ENCODE results near the gene SPINDOC. TPM values are rescaled to one million over a fixed set of nuclear protein-coding genes. Genes with fewer than 3 reads are reported as not detected.

Gene SPINDOC
- total RNA-seq, 1 donor from 2014 or later, result 20.8 TPM

DNA sequence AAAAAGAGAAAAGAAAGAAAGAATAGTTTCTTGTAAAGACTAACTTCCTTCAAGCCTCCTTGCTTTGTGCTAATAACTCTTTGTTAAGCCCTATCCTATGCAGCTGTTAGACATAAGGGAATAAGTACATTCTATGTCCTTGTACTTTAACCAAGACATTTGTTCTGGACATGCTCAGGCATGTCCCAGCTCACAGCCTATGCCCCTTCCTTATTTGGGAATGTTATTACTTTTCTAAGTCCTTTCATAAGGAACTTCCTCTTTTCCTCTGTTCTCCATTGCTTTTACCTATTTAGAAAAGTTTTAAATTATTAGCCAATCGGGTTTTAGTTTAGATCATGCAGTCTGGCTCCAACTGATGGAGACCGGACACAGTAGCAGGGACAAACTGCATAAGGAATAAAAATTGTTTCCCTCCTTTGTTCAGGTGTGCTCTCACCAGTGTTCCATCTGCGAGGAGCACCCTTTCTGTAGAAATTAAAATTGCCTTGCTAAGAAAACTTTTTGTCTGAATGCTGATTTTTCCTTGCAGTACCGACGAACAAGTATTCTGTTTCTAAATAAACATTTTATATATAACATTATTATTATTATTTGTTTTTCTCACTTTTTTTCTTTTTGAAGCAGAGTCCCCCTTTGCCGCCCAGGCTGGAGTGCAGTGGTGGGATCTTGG, 21.6 kb upstream of the SPINDOC start:
- CTCF ChIA-PET, result no interaction called here
- no peak for ATAC-seq (ENCODE audit: low read depth)
- H3K4me1 Mint-ChIP-seq, result peaks cover 2% of the 10 kb centered on the region
- no peak for DNase-seq
- H3K36me3 Mint-ChIP-seq (ENCODE audit: low read depth), result no peaks in the 10 kb centered on the region
- H3K9me3 Mint-ChIP-seq, result peaks cover 8% of the 10 kb centered on the region
- no peak overlapping the region for H3K27ac Mint-ChIP-seq
- H3K27me3 Mint-ChIP-seq, result peaks cover 4% of the 10 kb centered on the region
- no peak overlapping the region for H3K4me3 Mint-ChIP-seq
- intact Hi-C loops (cut with micrococcal nuclease), result no loop called here
- POLR2A ChIA-PET, result no interaction called here
- TF ChIP-seq, protein P1, sequence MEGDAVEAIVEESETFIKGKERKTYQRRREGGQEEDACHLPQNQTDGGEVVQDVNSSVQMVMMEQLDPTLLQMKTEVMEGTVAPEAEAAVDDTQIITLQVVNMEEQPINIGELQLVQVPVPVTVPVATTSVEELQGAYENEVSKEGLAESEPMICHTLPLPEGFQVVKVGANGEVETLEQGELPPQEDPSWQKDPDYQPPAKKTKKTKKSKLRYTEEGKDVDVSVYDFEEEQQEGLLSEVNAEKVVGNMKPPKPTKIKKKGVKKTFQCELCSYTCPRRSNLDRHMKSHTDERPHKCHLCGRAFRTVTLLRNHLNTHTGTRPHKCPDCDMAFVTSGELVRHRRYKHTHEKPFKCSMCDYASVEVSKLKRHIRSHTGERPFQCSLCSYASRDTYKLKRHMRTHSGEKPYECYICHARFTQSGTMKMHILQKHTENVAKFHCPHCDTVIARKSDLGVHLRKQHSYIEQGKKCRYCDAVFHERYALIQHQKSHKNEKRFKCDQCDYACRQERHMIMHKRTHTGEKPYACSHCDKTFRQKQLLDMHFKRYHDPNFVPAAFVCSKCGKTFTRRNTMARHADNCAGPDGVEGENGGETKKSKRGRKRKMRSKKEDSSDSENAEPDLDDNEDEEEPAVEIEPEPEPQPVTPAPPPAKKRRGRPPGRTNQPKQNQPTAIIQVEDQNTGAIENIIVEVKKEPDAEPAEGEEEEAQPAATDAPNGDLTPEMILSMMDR (IDR thresholded peaks at IDR 0.05), result no peak

GRCh38 chr11:63793161-63793560, 20.1 kb upstream of the SPINDOC start:
- no peaks in the 10 kb centered on the region for H3K36me3 Mint-ChIP-seq (ENCODE audit: low read depth)
- CTCF ChIA-PET, result interaction anchor here (0.6 kb wide), 1 partner anchor 25 kb away, joined by 3 read pairs; no protein-coding TSS in a partner anchor

DNA sequence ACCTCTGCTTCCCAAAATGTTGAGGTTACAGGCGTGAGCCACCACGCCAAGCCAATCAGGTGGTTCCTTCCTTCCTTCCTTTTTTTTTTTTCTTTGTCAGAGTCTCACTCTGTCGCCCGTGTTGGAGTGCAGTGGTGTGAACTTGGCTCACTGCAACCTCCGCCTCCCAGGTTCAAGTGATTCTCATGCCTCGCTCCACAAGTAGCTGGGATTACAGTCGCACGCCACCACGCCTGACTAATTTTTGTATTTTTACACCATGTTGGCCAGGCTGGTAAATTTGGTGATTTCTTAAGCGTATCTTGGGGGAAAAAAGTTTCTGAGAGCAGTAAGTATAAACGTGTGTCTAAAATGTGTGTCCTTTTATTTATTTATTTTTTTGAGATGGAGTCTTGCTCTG, 18.2 kb upstream of the SPINDOC start:
- Mint-ChIP-seq H3K27me3 (peaks cover 4% of the 10 kb centered on the region), H3K9me3 (peaks cover 8% of the 10 kb centered on the region), H3K4me3 (no peak overlapping the region), H3K4me1 (peaks cover 2% of the 10 kb centered on the region), H3K27ac (no peak overlapping the region), H3K36me3 (ENCODE audit: low read depth) (no peaks in the 10 kb centered on the region)
- TF ChIP-seq, protein P1 (IDR thresholded peaks at IDR 0.05), result no peak
- intact Hi-C loops (cut with micrococcal nuclease), result no loop called here
- CTCF ChIA-PET, result no interaction called here
- DNase-seq (no peak), ATAC-seq (ENCODE audit: low read depth) (no peak)
- POLR2A ChIA-PET, result no interaction called here

More at GRCh38 chr11:63793161-63793560, 20.1 kb upstream of the SPINDOC start:
- Mint-ChIP-seq H3K9me3 (peaks cover 8% of the 10 kb centered on the region), H3K4me1 (peaks cover 2% of the 10 kb centered on the region), H3K27ac (no peak overlapping the region), H3K4me3 (no peak overlapping the region), H3K27me3 (peaks cover 4% of the 10 kb centered on the region)
- TF ChIP-seq, protein P1 (IDR thresholded peaks at IDR 0.05), result no peak
- DNase-seq (no peak), ATAC-seq (ENCODE audit: low read depth) (no peak)
- intact Hi-C loops (cut with micrococcal nuclease), result no loop called here
- POLR2A ChIA-PET, result no interaction called here

DNA sequence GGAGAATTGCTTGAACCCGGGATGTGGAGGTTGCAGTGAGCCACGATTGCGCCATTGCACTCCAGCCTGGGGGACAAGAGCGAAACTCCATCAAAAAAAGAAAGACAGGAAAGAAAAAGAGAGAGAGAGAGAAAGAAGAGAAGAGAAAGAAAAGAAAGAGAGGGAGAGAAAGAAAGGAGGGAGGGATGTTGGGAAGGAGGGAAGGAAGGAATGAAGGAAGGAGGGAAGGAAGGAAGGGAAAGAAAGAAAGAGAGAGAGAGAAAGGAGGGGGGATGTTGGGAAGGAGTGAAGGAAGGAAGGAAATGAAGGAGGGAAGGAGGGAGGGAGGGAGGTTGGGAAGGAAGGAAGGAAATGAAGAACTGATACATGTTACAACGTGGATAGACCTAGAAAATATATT, 12.3 kb upstream of the SPINDOC start:
- TF ChIP-seq, protein P1 (IDR thresholded peaks at IDR 0.05), result no peak
- Mint-ChIP-seq H3K36me3 (ENCODE audit: low read depth) (no peaks in the 10 kb centered on the region), H3K9me3 (no peaks in the 10 kb centered on the region), H3K4me1 (no peaks in the 10 kb centered on the region), H3K4me3 (no peak overlapping the region), H3K27ac (no peak overlapping the region), H3K27me3 (no peaks in the 10 kb centered on the region)
- ChIA-PET CTCF (no interaction called here), POLR2A (no interaction called here)
- intact Hi-C loops (cut with micrococcal nuclease), result no loop called here
- no peak for ATAC-seq (ENCODE audit: low read depth)
- DNase-seq, result no peak

- Mint-ChIP-seq H3K9me3 (no peaks in the 10 kb centered on the region), H3K36me3 (ENCODE audit: low read depth) (no peaks in the 10 kb centered on the region), H3K27ac (no peak overlapping the region), H3K4me1 (no peaks in the 10 kb centered on the region), H3K4me3 (no peak overlapping the region), H3K27me3 (no peaks in the 10 kb centered on the region)
- no peak for DNase-seq
- ATAC-seq (ENCODE audit: low read depth), result no peak
- POLR2A ChIA-PET, result no interaction called here
- CTCF ChIA-PET, result interaction anchor here (1.1 kb wide), 1 partner anchor 143 kb away, joined by 3 read pairs; no protein-coding TSS in a partner anchor
- TF ChIP-seq, protein P1 (IDR thresholded peaks at IDR 0.05), result no peak
- intact Hi-C loops (cut with micrococcal nuclease), result no loop called here
These were observed 10.4 kb upstream of the SPINDOC start for GRCh38 chr11:63802637-63803414.
